Esophagus squamous epithelium (tissue), 4 donors: ENCODE results near the gene SCN5A.

Source experiments
- CTCF ChIP-seq, 6 experiments: fragments of 450-650 bp in 4 of 6; fragments of 200-600 bp in 2 of 6; sonication (generic) in 2 of 6; IDR thresholded peaks; one replicate each; pipeline ENCODE4 v1.5.1; 2016 to 2019; ENCODE audit warnings: antibody characterized with exemption in 6 of 6, mild to moderate bottlenecking in 4 of 6, moderate library complexity in 4 of 6
- POLR2A ChIP-seq, 4 donors: fragments of 450-650 bp; IDR thresholded peaks; one replicate each; pipeline ENCODE4 v1.6.1; 2017; ENCODE audit warnings: antibody characterized with exemption in 4 of 4, mild to moderate bottlenecking in 4 of 4, moderate library complexity in 3 of 4

DNA sequence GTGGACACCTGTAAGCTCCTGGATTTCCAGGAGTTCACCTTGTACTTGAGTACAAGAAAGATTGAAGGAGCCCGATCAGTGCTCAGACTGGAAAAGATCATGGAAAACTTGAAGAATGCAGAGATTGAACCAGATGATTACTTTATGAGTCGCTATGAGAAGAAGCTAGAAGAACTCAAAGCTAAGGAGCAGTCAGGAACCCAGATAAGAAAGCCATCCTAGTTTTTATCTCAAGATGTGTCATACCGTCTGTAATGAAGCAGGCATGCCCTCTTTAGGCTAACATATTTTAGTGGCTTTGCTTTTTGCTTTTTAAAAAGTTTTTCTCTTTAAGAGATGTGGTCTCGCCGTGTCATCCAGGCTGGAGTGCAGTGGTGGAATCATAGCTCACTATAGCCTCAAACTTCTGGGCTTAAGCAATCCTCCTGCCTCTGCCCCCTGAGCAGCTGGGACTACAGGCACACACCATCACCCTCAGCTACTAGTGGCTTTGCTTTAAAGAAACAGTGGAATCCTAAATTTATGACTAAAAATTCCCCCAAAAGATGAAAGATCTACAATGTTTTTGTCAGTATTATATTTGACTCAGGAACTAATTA, 125.2 kb downstream of the SCN5A start:
- no peak for TF ChIP-seq CTCF (IDR thresholded peaks at IDR 0.05)
- TF ChIP-seq POLR2A (IDR thresholded peaks at IDR 0.05): no peak
